Measurements from ENCODE around the gene CFAP299.

DNA sequence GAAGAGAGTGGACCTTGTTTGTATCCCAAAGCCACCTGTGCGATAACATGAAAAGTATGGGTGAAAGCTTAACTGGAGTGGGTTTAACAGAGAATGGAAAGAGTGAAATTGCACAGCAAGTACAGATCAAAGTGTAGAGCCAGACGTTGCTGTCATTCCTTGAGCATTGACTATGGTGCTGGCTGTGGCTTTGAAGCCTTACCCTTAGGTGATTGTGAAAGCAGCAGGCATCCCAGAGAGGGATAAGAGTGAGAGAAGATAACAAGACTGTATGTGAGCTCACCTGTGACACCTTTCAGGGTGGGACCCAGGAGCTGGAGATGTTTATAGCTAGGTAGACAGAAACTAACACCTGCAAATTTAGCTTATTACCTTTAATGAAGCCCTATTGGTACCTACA lies 77.6 kb downstream of the CFAP299 start:
- TF ChIP-seq, protein P1, sequence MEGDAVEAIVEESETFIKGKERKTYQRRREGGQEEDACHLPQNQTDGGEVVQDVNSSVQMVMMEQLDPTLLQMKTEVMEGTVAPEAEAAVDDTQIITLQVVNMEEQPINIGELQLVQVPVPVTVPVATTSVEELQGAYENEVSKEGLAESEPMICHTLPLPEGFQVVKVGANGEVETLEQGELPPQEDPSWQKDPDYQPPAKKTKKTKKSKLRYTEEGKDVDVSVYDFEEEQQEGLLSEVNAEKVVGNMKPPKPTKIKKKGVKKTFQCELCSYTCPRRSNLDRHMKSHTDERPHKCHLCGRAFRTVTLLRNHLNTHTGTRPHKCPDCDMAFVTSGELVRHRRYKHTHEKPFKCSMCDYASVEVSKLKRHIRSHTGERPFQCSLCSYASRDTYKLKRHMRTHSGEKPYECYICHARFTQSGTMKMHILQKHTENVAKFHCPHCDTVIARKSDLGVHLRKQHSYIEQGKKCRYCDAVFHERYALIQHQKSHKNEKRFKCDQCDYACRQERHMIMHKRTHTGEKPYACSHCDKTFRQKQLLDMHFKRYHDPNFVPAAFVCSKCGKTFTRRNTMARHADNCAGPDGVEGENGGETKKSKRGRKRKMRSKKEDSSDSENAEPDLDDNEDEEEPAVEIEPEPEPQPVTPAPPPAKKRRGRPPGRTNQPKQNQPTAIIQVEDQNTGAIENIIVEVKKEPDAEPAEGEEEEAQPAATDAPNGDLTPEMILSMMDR (IDR thresholded peaks at IDR 0.05; ENCODE audit: low read length): no peak
- TF ChIP-seq EZH2 (optimal IDR thresholded peaks at IDR 0.05; ENCODE audit: low read depth, low read length) (no peak), EZH2phosphoT487 (IDR thresholded peaks at IDR 0.05; ENCODE audit: low read length) (no peak)

All from MM.1S (cell line).